C4-2B (cell line): Measurements from ENCODE around the gene DNAJC7.

Experiments used
- H3K27ac ChIP-seq: fragments of 450-650 bp; 2 replicates; pipeline ENCODE4 v1.5.1; 2017
- ZFX ChIP-seq: fragments of 450-650 bp; IDR thresholded peaks from 2 replicates; pipeline ENCODE4 v1.6.1; 2017
- TF ChIP-seq, protein P1 (sequence below): fragments of 450-650 bp; conservative IDR thresholded peaks from 2 replicates; pipeline ENCODE4 v1.5.1; 2017; ENCODE audit warnings: mild to moderate bottlenecking

Gene DNAJC7, protein sequence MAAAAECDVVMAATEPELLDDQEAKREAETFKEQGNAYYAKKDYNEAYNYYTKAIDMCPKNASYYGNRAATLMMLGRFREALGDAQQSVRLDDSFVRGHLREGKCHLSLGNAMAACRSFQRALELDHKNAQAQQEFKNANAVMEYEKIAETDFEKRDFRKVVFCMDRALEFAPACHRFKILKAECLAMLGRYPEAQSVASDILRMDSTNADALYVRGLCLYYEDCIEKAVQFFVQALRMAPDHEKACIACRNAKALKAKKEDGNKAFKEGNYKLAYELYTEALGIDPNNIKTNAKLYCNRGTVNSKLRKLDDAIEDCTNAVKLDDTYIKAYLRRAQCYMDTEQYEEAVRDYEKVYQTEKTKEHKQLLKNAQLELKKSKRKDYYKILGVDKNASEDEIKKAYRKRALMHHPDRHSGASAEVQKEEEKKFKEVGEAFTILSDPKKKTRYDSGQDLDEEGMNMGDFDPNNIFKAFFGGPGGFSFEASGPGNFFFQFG

GRCh38 chr17:42016941-42017865 is at the start of gene DNAJC7:
Gene DNAJC7 (minus strand): TSS chr17:42017439. CDS start chr17:42017416, 23 bp downstream.
- H3K27ac ChIP-seq: peak within 1 kb of the TSS; percentile 96
- TF ChIP-seq, protein P1, sequence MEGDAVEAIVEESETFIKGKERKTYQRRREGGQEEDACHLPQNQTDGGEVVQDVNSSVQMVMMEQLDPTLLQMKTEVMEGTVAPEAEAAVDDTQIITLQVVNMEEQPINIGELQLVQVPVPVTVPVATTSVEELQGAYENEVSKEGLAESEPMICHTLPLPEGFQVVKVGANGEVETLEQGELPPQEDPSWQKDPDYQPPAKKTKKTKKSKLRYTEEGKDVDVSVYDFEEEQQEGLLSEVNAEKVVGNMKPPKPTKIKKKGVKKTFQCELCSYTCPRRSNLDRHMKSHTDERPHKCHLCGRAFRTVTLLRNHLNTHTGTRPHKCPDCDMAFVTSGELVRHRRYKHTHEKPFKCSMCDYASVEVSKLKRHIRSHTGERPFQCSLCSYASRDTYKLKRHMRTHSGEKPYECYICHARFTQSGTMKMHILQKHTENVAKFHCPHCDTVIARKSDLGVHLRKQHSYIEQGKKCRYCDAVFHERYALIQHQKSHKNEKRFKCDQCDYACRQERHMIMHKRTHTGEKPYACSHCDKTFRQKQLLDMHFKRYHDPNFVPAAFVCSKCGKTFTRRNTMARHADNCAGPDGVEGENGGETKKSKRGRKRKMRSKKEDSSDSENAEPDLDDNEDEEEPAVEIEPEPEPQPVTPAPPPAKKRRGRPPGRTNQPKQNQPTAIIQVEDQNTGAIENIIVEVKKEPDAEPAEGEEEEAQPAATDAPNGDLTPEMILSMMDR: no peak
- TF ChIP-seq ZFX: peak; percentile 42; the same call in 1 of the 2 replicates

- no peak overlapping the region for H3K27ac ChIP-seq
- TF ChIP-seq ZFX: no peak
- TF ChIP-seq, protein P1: no peak
Observed at GRCh38 chr17:42065201-42065600, 48.0 kb upstream of the DNAJC7 start.

DNA sequence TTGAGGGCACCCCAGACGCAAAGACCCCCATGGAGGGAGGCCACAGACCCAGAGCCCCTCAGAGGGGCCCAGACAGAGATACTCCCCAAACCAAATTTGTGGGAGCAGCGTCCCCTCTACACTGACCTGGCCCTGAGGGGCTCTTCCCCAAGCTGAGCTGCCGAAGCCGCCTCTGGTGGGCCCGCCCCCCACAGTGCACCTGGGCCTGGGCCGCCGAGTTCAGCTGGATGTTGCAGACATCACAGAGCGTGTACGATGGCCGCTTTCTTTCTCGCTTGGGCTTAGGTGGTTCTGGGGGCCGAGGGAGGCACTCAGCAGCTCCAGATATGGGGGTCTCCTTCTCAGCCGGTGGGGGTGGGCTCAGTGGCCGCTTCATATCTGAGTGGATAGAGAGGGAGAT is 45.4 kb upstream of the DNAJC7 start:
- H3K27ac ChIP-seq: no peak overlapping the region
- TF ChIP-seq ZFX: no peak
- TF ChIP-seq, protein P1: no peak

DNA sequence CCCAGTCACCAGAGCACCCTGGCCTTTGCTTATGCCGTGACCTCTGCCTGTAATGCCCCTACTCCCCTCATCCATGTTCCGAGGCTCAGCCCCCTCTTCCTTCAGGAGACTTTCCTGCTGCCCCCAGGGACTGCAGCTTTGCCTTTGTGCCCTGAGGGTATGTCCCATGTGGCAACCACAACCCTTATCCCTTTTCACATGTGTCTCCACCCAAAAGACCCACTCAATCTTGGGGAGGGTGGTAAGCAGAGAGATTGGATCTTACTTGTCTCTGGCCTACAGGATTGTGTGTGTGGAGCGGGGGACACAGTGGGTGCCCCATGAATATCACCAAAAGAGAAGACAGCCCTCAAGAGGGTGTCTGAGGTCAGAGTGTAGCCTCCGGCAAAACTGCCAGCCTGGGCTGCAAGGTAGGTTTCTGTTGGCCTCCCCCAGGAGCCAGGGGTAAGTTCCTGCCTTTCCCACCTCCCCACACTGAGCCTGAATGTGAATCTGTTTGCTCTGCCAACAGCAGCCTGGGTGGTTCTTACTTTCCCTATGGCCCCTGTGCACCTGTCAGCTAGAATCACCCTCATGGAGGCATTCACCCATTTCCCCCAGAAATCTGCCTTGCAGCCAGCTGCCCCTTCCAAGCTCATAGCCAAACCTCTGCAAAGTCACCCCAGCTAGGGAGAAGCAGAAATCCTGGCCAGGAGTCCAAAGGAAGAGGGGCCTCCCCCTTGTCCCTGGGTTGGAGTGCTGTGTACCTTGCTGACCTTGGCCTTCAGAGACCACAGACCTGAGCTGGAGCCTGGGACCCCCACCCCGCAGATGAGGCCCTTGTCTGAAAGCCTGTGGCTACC is 44.6 kb upstream of the DNAJC7 start:
- no peak for TF ChIP-seq ZFX
- TF ChIP-seq, protein P1: no peak
- no peak overlapping the region for H3K27ac ChIP-seq

DNA sequence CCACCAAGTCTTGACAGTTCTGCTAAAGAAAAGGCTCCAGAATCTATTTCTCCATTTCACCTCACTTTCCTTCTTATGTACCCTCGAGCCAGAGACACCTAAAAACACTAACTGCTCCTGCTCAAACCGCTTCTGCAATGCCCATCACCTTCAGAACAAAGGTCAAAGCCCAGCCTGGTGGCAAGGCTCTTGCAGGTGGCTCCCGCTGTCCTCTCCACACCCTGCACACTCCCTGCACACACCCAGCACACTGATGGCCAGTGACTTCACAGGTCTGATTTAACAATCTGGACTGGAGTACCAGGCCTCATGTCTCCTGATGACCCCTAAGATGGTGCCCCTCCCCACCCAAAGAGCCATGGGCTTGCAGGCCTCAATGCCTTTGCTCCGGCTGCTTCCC is 43.0 kb upstream of the DNAJC7 start:
- TF ChIP-seq, protein P1: no peak
- no peak for TF ChIP-seq ZFX

GRCh38 chr17:42059815-42060214 is 42.6 kb upstream of the DNAJC7 start:
- TF ChIP-seq ZFX: no peak
- TF ChIP-seq, protein P1: no peak
- H3K27ac ChIP-seq: no peak overlapping the region

More for the DNA sequence above, 43.0 kb upstream of the DNAJC7 start:
- H3K27ac ChIP-seq: no peak overlapping the region
